GM19324 (cell line): ENCODE data around the gene ZBTB20.

Source experiments
- ATAC-seq: cut with Tn5 transposase; IDR thresholded peaks from one replicate; pipeline ENCODE4 v1.9.1; 2021; ENCODE audit warnings: mild to moderate bottlenecking, moderate library complexity; ENCODE audit not compliant: unreplicated experiment, low FRiP score

ZBTB20 gene

DNA sequence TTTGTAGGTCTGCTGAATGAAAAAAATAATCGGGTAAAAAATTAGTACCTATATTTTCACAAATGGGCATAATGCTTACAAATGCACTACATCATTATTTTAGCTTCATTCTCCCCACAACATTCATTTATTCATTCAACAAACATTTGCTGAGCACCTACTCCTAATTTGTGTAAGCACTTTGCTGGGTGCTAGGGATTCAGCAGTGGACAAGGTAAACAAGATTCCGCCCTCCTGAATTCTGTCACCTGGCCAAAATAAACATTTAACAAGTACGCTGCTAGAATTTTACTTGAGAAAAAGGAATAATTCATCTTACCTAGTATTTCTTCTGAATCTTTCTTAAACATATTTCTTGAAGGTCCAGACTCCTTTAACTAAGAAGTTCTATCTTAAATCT is 781.2 kb downstream of the ZBTB20 start:
- ATAC-seq, result no peak

DNA sequence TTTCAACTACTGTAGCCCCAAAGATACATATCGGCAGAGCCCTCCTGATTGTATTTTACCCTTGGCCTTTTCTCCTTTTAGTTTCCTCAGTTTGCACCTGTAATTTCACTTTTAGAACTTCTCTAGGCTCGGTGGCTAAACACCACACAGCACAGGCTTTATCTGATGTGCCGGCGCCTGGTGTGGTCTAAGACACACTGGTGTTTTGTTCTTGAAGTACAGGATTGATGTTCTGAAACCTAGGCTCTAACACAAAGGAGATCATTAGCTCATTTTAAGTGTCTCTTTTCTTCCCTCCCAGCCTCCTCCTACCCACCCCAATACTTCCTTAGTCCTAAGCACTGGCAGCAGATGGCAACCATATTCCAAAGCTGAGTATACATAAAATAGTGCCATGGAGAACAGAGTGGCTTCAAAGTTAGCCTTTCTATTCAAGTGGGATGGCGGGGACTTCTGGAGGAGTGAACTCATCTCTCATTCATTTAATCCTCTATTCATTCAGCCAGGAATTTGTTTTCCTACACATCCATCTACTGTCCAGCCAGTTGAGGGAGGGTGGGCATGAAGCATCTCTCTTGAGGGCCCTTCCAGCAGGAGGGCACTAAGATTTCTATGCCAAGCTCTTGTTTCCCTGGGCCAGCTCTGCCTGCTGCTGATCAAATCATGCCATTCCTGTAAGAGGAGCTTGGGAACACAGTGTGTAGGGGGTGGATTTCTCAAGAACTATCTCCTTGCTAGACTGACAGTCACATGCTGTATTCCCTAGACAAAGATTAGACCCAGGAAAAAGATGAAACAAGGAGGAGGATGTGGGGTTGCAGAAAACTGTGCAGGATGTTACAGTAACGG is 782.1 kb downstream of the ZBTB20 start:
- ATAC-seq, result no peak

DNA sequence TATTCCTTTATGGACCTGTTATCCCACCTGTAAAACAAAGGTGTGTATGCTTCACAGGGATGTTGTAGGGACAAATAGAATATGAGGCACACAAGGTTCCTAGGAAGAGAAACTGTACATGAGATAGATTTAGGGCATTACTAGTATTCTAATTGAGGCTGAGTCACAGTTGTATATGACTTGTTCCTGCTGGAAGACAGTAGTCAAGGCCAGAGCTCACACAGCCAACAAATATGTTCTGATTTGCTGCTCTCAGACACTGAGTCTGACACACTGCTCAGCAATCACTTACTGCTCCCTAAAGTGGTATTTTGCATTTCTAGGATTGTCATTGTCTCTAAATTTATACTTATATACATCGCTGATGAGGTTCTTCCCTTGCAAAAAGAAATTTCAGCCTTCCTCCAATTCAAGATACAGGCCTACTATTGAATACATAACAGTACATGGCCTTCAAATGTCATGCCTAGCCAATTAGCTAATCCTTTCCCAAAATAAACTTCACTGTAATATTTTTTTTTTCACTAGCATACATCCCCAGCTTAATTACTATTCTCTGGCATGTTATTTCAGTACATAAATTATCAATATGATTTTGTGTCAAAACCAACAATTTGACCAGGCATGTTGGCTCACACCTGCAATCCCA is 783.4 kb downstream of the ZBTB20 start:
- no peak for ATAC-seq

DNA sequence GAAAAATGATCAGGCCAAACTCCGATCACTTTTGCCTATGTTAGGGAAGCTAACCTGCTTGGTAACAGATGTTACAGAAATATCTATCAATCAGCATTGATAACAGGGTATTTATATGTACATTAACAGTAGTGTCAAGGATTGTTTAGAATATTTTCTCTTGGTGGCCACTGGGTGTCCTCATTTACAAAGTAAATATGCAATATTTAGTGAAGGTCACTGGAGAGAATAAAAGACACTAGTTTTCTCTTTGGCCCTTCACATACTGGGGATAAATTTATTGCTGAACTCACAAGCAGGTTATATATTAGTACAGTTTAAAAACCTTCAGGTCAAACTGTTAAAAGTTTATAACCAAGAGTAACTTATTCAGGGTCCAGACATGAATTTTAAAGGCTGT is 784.3 kb downstream of the ZBTB20 start:
- ATAC-seq, result no peak

DNA sequence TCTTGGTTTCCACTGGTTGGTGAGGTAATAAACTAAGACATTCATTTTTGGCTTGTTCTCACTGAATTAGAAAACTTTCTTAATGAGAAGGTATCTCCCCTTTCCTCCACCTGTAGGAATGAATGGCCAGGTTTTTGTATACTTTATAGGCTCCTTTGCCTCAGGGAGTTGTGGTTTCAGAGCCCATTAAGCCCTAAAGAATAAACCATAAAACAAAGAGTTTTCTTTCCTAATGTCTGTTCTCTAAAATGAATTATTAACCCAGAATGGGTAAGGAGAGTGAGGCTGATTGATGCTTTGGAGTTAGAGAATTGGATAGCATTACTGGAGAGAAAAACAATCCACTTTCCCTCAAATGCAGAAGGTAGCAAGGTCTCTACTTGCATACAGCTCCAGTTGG is 785.7 kb downstream of the ZBTB20 start:
- ATAC-seq, result no peak

DNA sequence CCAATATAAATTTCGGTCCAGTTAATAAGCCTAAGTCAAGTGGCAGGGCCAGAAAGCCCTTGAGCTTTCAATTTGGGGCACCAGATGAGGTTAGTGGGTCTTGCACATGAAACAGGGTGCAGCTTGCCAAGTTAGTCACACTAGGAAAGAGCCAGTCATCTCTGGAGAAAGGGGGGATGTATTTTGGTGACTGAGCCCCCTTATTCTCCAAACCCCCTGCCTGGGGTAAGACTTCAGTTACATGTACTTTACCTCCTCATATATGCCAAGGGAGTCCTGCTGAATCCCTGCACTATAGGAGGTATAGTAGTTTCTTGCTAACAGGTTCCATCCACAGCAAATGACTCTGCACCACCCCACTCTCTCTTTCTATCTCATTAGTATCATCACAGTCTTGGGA is 790.6 kb downstream of the ZBTB20 start:
- no peak for ATAC-seq

DNA sequence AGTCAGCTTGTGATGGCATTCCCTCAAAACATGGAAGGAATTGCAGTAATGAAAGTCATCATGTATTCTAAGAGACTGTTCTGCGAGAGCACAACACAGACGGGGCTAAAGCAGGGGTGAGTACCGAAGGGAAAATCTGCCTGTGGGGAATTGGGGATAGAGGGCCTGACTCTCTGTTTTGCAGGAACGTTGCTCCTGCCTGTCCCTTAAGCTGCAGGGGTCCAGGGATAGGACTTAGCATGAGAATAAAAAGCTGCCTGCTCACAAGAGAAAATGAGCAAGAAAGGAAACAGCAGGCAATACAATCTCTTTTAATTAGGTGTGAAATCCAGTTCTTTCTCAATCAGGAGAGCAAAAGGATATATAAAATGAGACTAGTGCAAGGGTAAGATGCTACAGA is 791.0 kb downstream of the ZBTB20 start:
- ATAC-seq, result no peak

DNA sequence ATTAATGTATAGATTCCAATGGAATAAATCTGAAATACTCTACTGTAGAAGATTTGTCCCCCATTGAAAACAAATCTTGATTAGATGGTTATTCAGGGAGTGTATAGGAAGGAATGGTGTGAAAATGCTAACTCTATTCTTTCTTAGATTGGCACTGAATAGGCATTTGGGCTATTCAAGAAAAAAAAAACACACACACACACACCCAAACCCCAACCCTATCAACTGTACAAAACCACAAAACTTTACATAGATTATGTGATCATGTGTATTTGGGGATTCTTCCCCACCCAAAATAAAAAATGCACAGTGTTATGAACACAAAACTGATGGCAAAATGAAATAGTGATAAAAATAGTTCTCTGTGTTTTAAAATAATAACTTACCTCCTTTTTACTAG is 791.4 kb downstream of the ZBTB20 start:
- no peak for ATAC-seq

DNA sequence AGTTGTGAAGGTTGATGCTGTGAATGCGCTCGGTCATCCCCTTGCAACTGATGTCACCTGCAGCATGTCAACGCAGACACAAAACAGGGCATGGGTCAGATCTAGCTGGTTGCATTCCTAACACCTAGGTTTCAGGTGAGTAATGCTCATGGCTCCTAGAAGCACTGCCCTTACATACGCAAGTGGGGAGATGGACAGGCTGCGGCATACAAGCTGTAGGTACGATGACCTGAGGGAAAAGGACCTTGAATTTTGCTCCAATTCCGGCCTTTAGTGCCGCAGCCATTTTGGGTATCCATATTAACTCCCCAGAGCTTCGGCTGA is 795.3 kb downstream of the ZBTB20 start:
- no peak for ATAC-seq

DNA sequence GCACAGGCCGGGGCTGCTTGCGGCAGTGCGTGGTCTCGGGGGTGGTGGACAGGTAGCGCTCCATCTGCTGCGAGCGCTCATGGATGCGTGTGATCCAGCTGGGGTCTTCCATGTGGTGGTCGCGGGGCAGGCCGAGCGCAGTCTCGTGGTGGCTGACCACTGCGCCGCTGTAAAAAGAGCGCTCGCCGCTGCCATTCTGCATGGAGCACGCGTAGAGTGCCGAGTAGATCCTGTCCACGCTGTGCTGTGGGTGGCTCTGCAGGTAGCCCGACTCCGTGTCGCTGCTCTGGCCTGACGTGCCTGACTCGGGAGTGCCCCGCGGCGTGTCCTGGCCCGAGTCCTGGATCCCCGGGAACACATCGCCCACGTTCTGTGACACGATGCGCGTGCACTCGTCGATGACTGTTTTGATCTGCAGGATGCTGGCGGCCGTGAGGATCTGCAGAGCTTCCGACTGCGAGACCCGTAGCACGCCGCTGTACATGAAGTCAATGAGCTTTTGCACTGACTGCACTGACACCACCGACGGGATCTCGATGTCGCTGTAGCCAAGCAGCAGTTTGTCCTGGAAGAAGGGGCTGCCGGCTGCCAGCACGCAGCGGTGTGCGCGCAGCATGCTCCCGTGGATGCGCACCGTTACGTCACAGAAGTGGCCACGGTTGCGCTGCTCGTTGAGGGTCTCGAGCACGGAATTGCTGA is 795.8 kb downstream of the ZBTB20 start:
- ATAC-seq, result no peak

DNA sequence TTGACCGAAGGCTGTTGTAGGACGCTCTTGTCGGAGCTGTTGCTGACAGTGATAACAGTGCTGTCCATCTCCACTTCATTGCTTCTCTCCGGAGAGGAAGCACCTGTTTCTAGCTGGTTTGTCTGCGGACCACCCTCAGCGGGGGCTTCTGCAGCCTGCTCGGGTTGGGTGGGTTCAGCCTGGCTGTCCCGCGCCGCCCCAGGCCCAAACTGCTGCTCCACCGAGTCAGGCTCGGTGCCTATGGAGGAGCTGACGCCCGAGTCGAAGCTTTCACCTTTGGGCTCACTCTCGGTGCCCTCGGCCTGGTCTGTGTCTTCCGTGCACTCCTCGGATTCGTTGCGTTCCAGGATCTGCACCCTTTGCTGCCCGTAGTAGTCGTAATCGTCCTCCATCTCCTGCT is 796.4 kb downstream of the ZBTB20 start:
- no peak for ATAC-seq

DNA sequence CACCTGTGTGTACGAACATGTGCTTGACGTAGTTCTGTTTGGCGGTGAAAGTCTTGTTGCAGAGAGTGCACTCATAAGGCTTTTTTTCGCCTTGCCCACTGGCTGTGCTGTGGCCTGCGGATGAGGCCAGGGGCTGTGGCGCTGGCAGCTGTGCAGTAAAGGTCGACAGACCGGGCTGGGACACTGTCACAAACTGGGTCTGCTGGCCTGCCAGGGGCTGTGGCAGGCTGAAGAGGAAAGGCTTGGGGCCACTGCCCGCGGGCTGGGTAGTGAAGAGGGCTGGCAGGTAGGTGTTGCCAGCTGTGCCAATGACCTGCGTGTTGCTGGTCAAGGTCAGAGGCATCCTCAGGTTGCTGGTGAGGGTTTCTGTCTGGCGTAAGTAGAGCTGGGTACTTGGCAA is 796.8 kb downstream of the ZBTB20 start:
- no peak for ATAC-seq

DNA sequence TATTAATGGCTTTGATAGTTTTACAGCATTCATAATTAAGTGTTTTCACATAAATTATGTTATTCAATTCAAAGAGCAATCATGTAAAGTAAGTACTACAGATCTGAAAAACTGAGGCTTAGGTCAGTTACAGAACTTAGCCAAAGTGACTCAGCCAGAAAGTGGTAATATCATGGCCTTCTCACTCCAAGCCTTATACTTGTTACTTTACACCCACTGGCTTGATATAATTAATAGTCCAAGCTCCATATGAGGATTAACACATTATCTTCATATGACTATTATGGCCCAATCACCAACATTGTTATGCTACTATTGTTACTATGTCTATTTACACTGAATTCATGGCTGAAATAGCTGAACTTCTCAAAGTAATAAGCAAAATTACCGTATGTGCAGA is 802.6 kb downstream of the ZBTB20 start:
- no peak for ATAC-seq

DNA sequence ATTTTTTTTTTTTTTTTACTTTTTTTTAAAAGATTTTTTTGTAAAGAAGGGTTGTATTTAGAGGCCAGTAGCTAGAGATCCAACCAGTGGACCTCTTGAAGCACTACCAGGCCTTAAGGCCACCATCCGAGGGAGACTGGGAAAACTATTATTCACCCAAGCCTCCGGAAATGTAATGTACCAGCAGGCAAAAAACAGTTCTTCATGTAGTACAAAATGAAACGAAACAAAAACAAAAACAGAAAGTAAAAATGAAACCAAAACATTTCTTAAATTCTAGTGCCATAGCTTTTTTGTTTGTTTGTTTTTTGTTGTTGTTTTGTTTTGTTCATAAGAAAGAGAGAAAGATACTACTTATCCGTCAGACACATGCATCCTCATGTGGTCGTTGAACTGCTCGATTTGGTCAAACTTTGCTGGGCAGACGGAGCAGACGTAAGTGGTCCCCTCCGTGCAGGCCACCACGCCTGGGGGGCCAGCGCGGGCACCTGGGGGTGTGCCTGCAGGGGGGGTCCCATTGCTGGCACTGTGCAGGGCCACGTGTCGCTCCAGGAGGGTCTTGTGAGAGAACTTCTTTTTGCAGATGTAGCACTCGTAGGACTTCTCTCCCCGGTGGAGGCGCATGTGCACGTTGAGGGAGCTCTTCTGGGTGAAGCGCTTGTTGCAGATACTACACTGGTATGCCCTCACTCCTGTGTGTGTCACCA is 808.3 kb downstream of the ZBTB20 start:
- ATAC-seq, result no peak

DNA sequence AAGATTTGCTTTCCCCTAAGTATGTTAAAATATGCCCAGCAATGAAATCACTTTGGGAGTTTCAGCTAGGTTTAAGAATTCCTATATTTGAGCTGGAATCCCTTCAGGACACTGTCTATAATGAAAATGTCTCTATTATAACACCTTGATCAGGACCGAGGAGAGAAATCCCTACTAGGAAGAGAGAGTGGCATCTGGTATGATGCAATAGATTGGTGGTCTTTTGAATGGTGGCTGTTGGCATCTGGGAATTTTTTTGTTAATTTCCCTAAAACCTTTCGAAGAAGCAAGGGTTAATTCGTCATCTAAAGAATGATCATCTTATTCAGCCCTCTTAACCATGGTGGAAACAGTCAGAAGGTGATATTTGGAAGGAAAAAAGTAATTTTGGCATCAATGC is 810.2 kb downstream of the ZBTB20 start:
- ATAC-seq, result no peak

DNA sequence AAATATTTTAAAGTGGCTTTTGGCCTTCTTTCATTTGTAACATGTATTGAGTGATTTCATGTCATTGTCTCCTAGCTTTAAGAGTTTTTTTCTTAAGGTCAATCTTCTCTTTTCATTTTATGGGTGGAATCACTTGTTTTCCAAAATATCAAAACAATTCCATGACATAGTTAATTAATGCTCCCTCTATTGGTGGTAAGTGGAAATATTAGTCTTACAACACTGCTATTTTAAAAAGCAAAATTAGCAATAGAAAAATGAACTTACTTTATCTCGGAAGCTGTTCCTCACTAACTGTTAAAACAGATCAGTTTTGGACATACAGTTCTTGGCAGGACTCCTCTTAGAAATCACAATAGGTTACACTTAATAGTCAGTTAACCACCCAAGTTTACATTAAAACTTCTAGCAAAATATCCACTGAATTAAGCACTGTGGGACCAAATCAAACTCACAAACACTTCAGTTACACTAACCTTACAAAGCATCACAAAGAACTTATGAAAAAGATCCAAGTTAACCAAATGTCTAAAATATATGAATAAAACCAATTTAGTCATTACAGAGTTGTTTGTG is 810.9 kb downstream of the ZBTB20 start:
- no peak for ATAC-seq

DNA sequence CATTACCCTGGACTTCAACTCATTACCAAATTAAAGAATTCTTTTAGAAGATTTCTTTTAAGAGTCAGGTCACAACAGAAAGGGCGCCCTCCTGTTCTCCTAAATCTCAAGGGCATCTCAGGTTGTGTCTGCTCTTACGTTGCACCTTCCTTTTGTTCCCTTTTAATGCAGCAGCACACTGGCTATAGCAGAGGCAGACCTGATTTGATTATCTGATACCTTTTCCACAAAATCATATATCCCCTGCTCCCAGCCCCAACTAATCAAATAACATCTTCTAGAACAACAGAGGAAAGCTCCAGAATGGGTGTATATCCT is 813.2 kb downstream of the ZBTB20 start:
- ATAC-seq, result no peak

DNA sequence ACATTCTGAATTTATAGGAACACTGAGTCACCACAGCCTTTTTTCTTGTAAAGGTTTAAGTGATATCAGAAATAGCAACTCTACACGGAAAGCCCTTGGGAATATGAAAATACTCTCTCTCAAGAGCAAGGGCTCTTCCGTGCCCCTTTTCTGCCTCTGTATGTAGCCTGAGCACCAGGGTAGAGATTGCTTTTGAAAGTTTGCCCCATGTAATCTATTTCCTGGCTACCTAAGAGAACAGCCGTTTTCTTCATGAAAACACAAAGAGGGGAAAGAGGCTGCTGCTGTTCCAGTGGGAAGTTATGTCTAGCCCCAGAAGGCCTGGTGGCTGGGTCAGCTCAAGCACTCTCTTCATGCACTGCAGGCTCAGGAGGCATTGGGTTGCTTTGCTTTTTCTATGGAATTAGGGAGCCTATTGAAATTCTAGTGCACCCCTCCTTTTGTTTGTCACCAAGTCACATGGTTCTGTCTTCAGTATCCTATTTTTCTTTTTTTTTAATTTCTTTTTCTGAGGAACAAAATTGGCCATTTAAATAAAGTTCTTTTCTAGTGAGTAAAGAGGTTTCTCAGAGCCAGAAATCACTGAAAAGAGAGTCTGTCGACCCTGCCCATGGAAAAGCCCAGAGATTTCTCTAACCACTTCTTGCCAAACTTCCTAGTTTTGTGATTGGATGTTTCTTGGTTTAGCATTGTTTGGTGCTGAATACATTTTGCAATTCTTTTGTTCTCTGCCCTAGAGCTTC is 813.7 kb downstream of the ZBTB20 start:
- ATAC-seq, result no peak

DNA sequence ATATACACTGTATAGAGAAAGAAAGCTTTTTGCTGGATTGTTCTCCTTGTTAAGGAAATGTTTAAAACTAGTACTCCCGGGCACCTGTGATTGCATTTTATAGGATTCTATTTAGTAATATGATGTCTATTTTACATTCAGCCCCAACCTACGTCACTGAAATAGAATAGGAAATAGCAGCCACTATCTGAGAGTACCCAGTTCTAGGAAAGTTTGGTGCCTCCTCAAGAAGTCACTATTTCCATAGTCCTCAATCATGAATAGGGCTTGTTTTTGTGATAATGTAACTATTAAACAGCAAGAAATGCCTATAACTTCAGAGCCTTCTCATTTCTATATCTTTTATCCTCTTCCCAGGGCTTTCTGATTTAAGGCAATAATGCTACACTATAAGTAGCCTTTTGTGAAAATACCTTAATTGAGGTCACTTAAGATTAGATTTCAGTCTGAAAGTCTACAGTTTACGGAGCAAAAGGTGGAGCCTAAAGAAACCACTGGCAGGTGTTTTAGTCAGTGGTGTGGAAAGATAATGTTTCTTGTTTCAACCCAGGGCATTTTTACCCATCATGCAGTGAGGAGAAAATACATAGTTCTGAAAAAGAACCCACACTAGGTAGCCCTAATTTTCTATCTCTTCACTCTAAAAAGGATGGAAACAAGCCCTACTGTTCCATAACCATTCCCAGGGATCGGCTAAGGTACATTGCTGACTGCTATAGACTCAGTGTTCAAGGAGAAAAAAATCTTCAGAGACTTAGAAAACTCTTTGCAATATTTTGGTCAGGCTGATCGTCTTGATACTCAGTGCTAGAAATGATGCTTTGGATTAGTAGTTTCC is 814.5 kb downstream of the ZBTB20 start:
- peak; percentile 48 for ATAC-seq
